NCI-H82 treated with DMSO at 0.1 percent for 48 hours (cell line): ENCODE measurements around the gene OR14I1.
"Not testable (repeated sequence)": the region's sequence is repeated elsewhere in the genome, so short reads cannot be mapped to it uniquely, and the experiment has no call there.

Source experiments
- DNase-seq: peaks from one replicate; lab custom pipeline; 2025; ENCODE audit not compliant: unreplicated experiment; lab: John Stamatoyannopoulos, UW

The OR14I1 gene

DNA sequence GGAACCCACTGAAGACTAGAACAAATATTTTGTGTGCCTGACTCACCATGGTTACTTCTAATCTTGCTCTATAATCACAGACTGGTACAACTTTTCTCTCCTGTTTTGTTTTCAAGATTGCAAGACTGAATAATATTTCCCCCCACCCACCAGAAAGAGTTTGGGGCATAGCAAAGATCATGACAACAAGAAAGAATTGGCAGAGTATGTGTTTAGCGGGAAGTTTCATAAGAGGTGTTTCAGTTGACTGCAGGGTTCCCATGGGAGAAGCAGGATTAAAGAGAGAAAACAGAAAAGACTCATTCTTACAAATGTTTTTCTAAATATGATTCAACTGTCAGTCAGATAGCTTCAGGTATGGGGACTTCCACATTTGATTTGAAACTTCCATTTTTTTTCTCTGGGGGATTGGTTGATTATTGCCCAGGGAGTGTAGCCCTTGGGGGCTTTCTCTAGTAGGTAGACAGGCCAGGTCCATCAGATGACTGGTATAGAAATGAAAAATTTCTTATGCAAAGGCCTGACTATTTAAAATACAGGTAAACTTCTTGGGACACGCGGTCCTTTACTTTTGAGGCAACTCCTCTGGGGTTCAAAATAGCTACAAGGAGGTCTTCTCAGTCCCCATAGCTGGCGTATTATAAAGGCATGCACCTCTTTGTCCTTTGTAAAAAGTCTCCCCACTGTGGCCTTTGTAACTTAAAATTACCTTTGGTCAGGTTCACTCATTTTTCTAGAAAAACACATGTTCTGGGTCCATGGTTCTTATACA lies 13.9 kb downstream of the OR14I1 start:
- no peak for DNase-seq

DNA sequence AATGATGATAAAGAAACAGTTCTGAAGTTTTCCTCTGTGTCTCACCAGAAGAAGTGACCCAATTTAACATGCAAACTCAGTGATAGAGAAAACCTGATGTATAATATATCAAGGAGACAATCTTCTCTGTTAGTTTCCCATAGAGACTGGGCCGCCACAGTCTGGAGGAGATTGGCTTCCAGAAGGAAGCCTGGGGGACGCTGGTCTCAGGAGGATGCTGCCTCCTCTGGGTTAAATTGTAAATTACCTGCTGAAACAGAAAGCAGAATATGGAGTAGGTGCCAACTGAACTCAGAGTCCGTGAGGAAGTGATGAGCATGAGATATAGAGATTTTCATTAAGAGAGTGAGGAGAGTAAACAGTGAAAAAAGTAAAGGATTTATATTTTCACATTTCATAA lies 15.8 kb downstream of the OR14I1 start:
- no peak for DNase-seq

- no peak for DNase-seq
Observed at GRCh38 chr1:248681651-248682050, 20.9 kb downstream of the OR14I1 start.

- no peak for DNase-seq
Observed at GRCh38 chr1:248670003-248670402, 32.6 kb downstream of the OR14I1 start.

DNA sequence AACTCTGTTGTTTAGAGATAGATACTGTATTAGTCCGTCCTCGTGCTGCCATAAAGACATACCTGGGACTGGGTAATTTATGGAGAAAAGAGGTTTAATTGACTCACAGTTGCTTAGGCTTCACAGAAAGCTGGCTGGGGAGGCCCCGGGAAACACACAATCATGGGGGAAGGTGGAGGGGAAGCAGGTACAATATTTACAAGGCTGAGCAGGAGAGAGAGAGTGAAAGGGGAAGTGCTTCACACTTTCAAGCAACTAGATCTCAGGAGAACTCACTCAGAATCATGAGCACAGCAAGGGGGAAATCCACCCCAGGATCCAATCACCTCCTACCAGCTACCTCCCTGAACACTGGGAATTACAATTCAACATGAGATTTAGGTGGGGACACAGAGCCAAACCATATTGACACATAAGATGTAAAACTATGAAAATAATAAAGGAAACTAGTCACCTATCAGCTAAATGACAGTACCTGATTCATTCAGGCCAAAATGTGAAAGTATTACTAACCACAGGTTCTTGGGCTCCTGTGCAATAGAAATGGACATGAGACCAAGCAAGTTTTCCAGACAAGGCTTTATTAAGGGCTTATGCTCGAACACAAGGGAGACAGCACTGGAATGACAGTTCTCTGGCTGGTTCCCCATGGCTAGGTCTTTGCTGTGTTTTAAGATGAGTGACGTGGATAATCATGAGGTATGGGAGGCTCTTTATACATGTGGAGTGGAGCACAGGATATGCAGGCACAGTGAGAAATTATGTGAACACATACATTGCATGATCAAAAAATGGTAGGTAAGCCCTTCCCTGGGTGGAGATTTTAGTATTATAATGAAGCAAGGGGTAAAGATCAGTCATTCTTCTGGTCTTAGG lies 38.9 kb downstream of the OR14I1 start:
- DNase-seq: not testable (repeated sequence)

DNA sequence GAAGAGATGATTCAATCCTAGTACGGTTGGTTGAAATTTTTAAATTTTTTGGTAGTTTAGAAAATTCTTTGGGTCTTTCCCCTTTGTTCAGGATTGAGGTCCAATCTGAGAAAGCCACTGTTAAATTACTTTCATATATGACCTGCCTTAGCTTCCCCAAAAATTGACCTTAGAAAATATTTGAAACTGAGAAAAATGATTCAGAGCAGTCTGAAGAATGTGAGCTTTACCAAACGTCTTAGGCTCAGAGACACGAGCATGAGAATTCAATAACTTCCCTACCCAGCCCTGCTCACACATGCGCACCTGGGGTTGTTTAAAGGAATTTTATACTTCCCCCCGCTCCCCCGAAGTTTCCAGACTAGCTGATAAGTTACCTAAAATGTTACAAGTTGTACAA lies 45.8 kb downstream of the OR14I1 start:
- DNase-seq: not testable (repeated sequence)

- DNase-seq: not testable (repeated sequence)
Observed at GRCh38 chr1:248655354-248655753, 47.2 kb downstream of the OR14I1 start, which contains the start of gene OR2T27. OR2T27 (minus strand) TSS chr1:248655528; CDS start chr1:248650884, 4,644 bp downstream.
